Prostate gland (tissue), 2 donors: Measurements from ENCODE around the gene FOXP4.

ENCODE experiments used
- POLR2A ChIP-seq: fragments of 450-650 bp; IDR thresholded peaks from one replicate; pipeline ENCODE4 v1.6.1; 2016; ENCODE audit warnings: antibody characterized with exemption, mild to moderate bottlenecking
- POLR2AphosphoS5 ChIP-seq: sonication (generic); formaldehyde crosslinking; IDR thresholded peaks from one replicate; pipeline ENCODE4 v1.6.1; 2017; ENCODE audit warnings: antibody characterized with exemption
- TF ChIP-seq, protein P1 (sequence below), 4 experiments: fragments of 200-600 bp in 2 of 4; fragments of 450-650 bp in 2 of 4; sonication (generic) in 2 of 4; IDR thresholded peaks; 1 replicate in 3 of 4; 2 replicates in 1 of 4; pipeline ENCODE4 v1.5.1; 2016 to 2019; ENCODE audit warnings: antibody characterized with exemption in 4 of 4, mild to moderate bottlenecking in 2 of 4, moderate library complexity in 2 of 4

- TF ChIP-seq, protein P1, sequence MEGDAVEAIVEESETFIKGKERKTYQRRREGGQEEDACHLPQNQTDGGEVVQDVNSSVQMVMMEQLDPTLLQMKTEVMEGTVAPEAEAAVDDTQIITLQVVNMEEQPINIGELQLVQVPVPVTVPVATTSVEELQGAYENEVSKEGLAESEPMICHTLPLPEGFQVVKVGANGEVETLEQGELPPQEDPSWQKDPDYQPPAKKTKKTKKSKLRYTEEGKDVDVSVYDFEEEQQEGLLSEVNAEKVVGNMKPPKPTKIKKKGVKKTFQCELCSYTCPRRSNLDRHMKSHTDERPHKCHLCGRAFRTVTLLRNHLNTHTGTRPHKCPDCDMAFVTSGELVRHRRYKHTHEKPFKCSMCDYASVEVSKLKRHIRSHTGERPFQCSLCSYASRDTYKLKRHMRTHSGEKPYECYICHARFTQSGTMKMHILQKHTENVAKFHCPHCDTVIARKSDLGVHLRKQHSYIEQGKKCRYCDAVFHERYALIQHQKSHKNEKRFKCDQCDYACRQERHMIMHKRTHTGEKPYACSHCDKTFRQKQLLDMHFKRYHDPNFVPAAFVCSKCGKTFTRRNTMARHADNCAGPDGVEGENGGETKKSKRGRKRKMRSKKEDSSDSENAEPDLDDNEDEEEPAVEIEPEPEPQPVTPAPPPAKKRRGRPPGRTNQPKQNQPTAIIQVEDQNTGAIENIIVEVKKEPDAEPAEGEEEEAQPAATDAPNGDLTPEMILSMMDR (IDR thresholded peaks at IDR 0.05) = no peak
- TF ChIP-seq POLR2A (no peak), POLR2AphosphoS5 (no peak)
Observed at GRCh38 chr6:41621802-41622201, 75.6 kb downstream of the FOXP4 start.
